ENCODE results near the gene SLC1A3.
"Not testable (repeated sequence)": the region's sequence is repeated elsewhere in the genome, so short reads cannot be mapped to it uniquely, and the experiment has no call there.

The SLC1A3 gene

GRCh38 chr5:36584009-36584875 lies 22.2 kb upstream of the SLC1A3 start:
- Histone ChIP-seq H3K36me3 (ENCODE audit: control insufficient read depth, insufficient read depth, low read length) (no peaks in the 10 kb centered on the region), H3K4me3 (ENCODE audit: low read depth, low read length) (no peak overlapping the region)

GRCh38 chr5:36585701-36586100 lies 20.7 kb upstream of the SLC1A3 start:
- no peaks in the 10 kb centered on the region for H3K27me3 ChIP-seq (ENCODE audit: control insufficient read depth, insufficient read depth, low read length)
- no peaks in the 10 kb centered on the region for H3K9me3 ChIP-seq (ENCODE audit: control insufficient read depth, insufficient read depth, low read length)
- peaks cover 5% of the 10 kb centered on the region for H3K4me1 ChIP-seq (ENCODE audit: control insufficient read depth, insufficient read depth, low read length)
- no peak overlapping the region for H3K4me3 ChIP-seq (ENCODE audit: low read depth, low read length)
- H3K36me3 ChIP-seq (ENCODE audit: control insufficient read depth, insufficient read depth, low read length) = no peaks in the 10 kb centered on the region
- no peak overlapping the region for H3K9ac ChIP-seq (ENCODE audit: low read depth, low read length)

More at GRCh38 chr5:36584009-36584875, 22.2 kb upstream of the SLC1A3 start:
- no peaks in the 10 kb centered on the region for H3K9me3 ChIP-seq (ENCODE audit: control insufficient read depth, insufficient read depth, low read length)
- no peaks in the 10 kb centered on the region for H3K27me3 ChIP-seq (ENCODE audit: control insufficient read depth, insufficient read depth, low read length)
- H3K4me1 ChIP-seq (ENCODE audit: control insufficient read depth, insufficient read depth, low read length) = peaks cover 2% of the 10 kb centered on the region
- no peak overlapping the region for H3K9ac ChIP-seq (ENCODE audit: low read depth, low read length)

- Histone ChIP-seq H3K36me3 (ENCODE audit: control insufficient read depth, insufficient read depth, low read length) (no peaks in the 10 kb centered on the region), H3K9me3 (ENCODE audit: control insufficient read depth, insufficient read depth, low read length) (no peaks in the 10 kb centered on the region), H3K4me1 (ENCODE audit: control insufficient read depth, insufficient read depth, low read length) (peaks cover 5% of the 10 kb centered on the region), H3K9ac (ENCODE audit: low read depth, low read length) (no peak overlapping the region), H3K27me3 (ENCODE audit: control insufficient read depth, insufficient read depth, low read length) (no peaks in the 10 kb centered on the region), H3K4me3 (ENCODE audit: low read depth, low read length) (no peak overlapping the region)
Observed at GRCh38 chr5:36587354-36587753, 19.1 kb upstream of the SLC1A3 start.

GRCh38 chr5:36589735-36590134 lies 16.7 kb upstream of the SLC1A3 start:
- H3K4me1 ChIP-seq (ENCODE audit: control insufficient read depth, insufficient read depth, low read length); H3K9me3 ChIP-seq (ENCODE audit: control insufficient read depth, insufficient read depth, low read length); H3K36me3 ChIP-seq (ENCODE audit: control insufficient read depth, insufficient read depth, low read length): not testable (repeated sequence)

GRCh38 chr5:36590513-36591286 lies 15.7 kb upstream of the SLC1A3 start:
- peaks cover 5% of the 10 kb centered on the region for H3K4me1 ChIP-seq (ENCODE audit: control insufficient read depth, insufficient read depth, low read length)
- H3K4me3 ChIP-seq (ENCODE audit: low read depth, low read length) = no peak overlapping the region
- no peaks in the 10 kb centered on the region for H3K36me3 ChIP-seq (ENCODE audit: control insufficient read depth, insufficient read depth, low read length)
- H3K9me3 ChIP-seq (ENCODE audit: control insufficient read depth, insufficient read depth, low read length) = no peaks in the 10 kb centered on the region
- no peaks in the 10 kb centered on the region for H3K27me3 ChIP-seq (ENCODE audit: control insufficient read depth, insufficient read depth, low read length)
- no peak overlapping the region for H3K9ac ChIP-seq (ENCODE audit: low read depth, low read length)

More at GRCh38 chr5:36589735-36590134, 16.7 kb upstream of the SLC1A3 start:
- H3K4me3 ChIP-seq (ENCODE audit: low read depth, low read length); H3K27me3 ChIP-seq (ENCODE audit: control insufficient read depth, insufficient read depth, low read length); H3K9ac ChIP-seq (ENCODE audit: low read depth, low read length): not testable (repeated sequence)

- no peaks in the 10 kb centered on the region for H3K9me3 ChIP-seq (ENCODE audit: control insufficient read depth, insufficient read depth, low read length)
- no peak overlapping the region for H3K9ac ChIP-seq (ENCODE audit: low read depth, low read length)
- no peaks in the 10 kb centered on the region for H3K27me3 ChIP-seq (ENCODE audit: control insufficient read depth, insufficient read depth, low read length)
- H3K36me3 ChIP-seq (ENCODE audit: control insufficient read depth, insufficient read depth, low read length) = no peaks in the 10 kb centered on the region
- H3K4me3 ChIP-seq (ENCODE audit: low read depth, low read length) = no peak overlapping the region
- H3K4me1 ChIP-seq (ENCODE audit: control insufficient read depth, insufficient read depth, low read length) = peaks cover 10% of the 10 kb centered on the region
Observed at GRCh38 chr5:36593867-36594266, 12.5 kb upstream of the SLC1A3 start.

GRCh38 chr5:36596247-36596646 lies 10.2 kb upstream of the SLC1A3 start:
- peak overlapping the region; percentile 18 for H3K4me3 ChIP-seq (ENCODE audit: low read depth, low read length)
- no peaks in the 10 kb centered on the region for H3K27me3 ChIP-seq (ENCODE audit: control insufficient read depth, insufficient read depth, low read length)

GRCh38 chr5:36596756-36597155 lies 9.7 kb upstream of the SLC1A3 start:
- Histone ChIP-seq H3K4me3 (ENCODE audit: low read depth, low read length) (peak overlapping the region; percentile 18), H3K9ac (ENCODE audit: low read depth, low read length) (no peak overlapping the region), H3K27me3 (ENCODE audit: control insufficient read depth, insufficient read depth, low read length) (no peaks in the 10 kb centered on the region), H3K4me1 (ENCODE audit: control insufficient read depth, insufficient read depth, low read length) (peaks cover 6% of the 10 kb centered on the region), H3K36me3 (ENCODE audit: control insufficient read depth, insufficient read depth, low read length) (no peaks in the 10 kb centered on the region), H3K9me3 (ENCODE audit: control insufficient read depth, insufficient read depth, low read length) (no peaks in the 10 kb centered on the region)

More at GRCh38 chr5:36596247-36596646, 10.2 kb upstream of the SLC1A3 start:
- Histone ChIP-seq H3K9me3 (ENCODE audit: control insufficient read depth, insufficient read depth, low read length) (no peaks in the 10 kb centered on the region), H3K9ac (ENCODE audit: low read depth, low read length) (no peak overlapping the region), H3K36me3 (ENCODE audit: control insufficient read depth, insufficient read depth, low read length) (no peaks in the 10 kb centered on the region), H3K4me1 (ENCODE audit: control insufficient read depth, insufficient read depth, low read length) (peaks cover 6% of the 10 kb centered on the region)

- peaks cover 9% of the 10 kb centered on the region for H3K4me1 ChIP-seq (ENCODE audit: control insufficient read depth, insufficient read depth, low read length)
- no peak overlapping the region for H3K4me3 ChIP-seq (ENCODE audit: low read depth, low read length)
- H3K9me3 ChIP-seq (ENCODE audit: control insufficient read depth, insufficient read depth, low read length) = no peaks in the 10 kb centered on the region
- H3K36me3 ChIP-seq (ENCODE audit: control insufficient read depth, insufficient read depth, low read length) = no peaks in the 10 kb centered on the region
- no peaks in the 10 kb centered on the region for H3K27me3 ChIP-seq (ENCODE audit: control insufficient read depth, insufficient read depth, low read length)
- H3K9ac ChIP-seq (ENCODE audit: low read depth, low read length) = no peak overlapping the region
Observed at GRCh38 chr5:36598045-36598444, 8.4 kb upstream of the SLC1A3 start.

GRCh38 chr5:36599986-36600779 lies 6.2 kb upstream of the SLC1A3 start:
- no peaks in the 10 kb centered on the region for H3K36me3 ChIP-seq (ENCODE audit: control insufficient read depth, insufficient read depth, low read length)
- H3K9me3 ChIP-seq (ENCODE audit: control insufficient read depth, insufficient read depth, low read length) = no peaks in the 10 kb centered on the region
- H3K27me3 ChIP-seq (ENCODE audit: control insufficient read depth, insufficient read depth, low read length) = no peaks in the 10 kb centered on the region

GRCh38 chr5:36600917-36601527 lies 5.4 kb upstream of the SLC1A3 start:
- H3K9me3 ChIP-seq (ENCODE audit: control insufficient read depth, insufficient read depth, low read length) = no peaks in the 10 kb centered on the region
- no peaks in the 10 kb centered on the region for H3K27me3 ChIP-seq (ENCODE audit: control insufficient read depth, insufficient read depth, low read length)
- no peaks in the 10 kb centered on the region for H3K36me3 ChIP-seq (ENCODE audit: control insufficient read depth, insufficient read depth, low read length)

More at GRCh38 chr5:36599986-36600779, 6.2 kb upstream of the SLC1A3 start:
- no peak overlapping the region for H3K9ac ChIP-seq (ENCODE audit: low read depth, low read length)
- no peak overlapping the region for H3K4me3 ChIP-seq (ENCODE audit: low read depth, low read length)
- peaks cover 9% of the 10 kb centered on the region for H3K4me1 ChIP-seq (ENCODE audit: control insufficient read depth, insufficient read depth, low read length)

More at GRCh38 chr5:36600917-36601527, 5.4 kb upstream of the SLC1A3 start:
- peaks cover 9% of the 10 kb centered on the region for H3K4me1 ChIP-seq (ENCODE audit: control insufficient read depth, insufficient read depth, low read length)
- H3K4me3 ChIP-seq (ENCODE audit: low read depth, low read length) = no peak overlapping the region
- no peak overlapping the region for H3K9ac ChIP-seq (ENCODE audit: low read depth, low read length)

Measured in iPS-15b (cell line).